T-helper 17 cell (primary cell): ENCODE data around the gene CYP39A1. TPM values are rescaled to one million over a fixed set of nuclear protein-coding genes. Genes with fewer than 3 reads are reported as not detected.

Source experiments
- ATAC-seq: fragments of 150-1000 bp; cut with Tn5 transposase; 2 replicates; pipeline ENCODE4 v1.10.0; 2021; ENCODE audit warnings: mild to moderate bottlenecking, moderate library complexity
- DNase-seq, 3 donors: peaks; one replicate each; pipeline versions ENCODE4 v3.0.0 to v3.0.0-alpha.2; 2020 to 2021
- H3K9me3 ChIP-seq: one replicate; pipeline ENCODE4 v1.7.0; 2013; ENCODE audit warnings: low read length, mild to moderate bottlenecking; ENCODE audit not compliant: control insufficient read depth, poor library complexity, severe bottlenecking
- H3K27ac Mint-ChIP-seq: one replicate; pipeline ENCODE4 v1.8.0; 2022; ENCODE audit warnings: mild to moderate bottlenecking, moderate library complexity, mixed read lengths
- H3K27me3 Mint-ChIP-seq: one replicate; pipeline ENCODE4 v1.8.0; 2022; ENCODE audit warnings: mixed read lengths
- H3K36me3 Mint-ChIP-seq: one replicate; pipeline ENCODE4 v1.8.0; 2022; ENCODE audit warnings: low read depth, mixed read lengths
- H3K4me1 Mint-ChIP-seq: one replicate; pipeline ENCODE4 v1.8.0; 2022; ENCODE audit warnings: mild to moderate bottlenecking, mixed read lengths
- H3K4me3 Mint-ChIP-seq: one replicate; pipeline ENCODE4 v1.8.0; 2022; ENCODE audit warnings: mild to moderate bottlenecking, moderate library complexity, mixed read lengths
- total RNA-seq, 4 donors: library from RNA in 2 of 4; stranded (reverse) in 2 of 4; gene quantifications; one replicate each; pipeline ENCODE4 v1.2.3 and lab custom pipeline; 2022 to 2026

CYP39A1 gene
- total RNA-seq, 2 donors from 2014 or later, result not detected

GRCh38 chr6:46556053-46556452, 96.6 kb downstream of the CYP39A1 start:
- peaks cover 3% of the 10 kb centered on the region for H3K36me3 Mint-ChIP-seq
- DNase-seq (no peak), ATAC-seq (no peak)
- H3K27ac Mint-ChIP-seq, result no peak overlapping the region
- H3K4me1 Mint-ChIP-seq, result no peaks in the 10 kb centered on the region
- H3K27me3 Mint-ChIP-seq, result peaks cover 50% of the 10 kb centered on the region
- no peaks in the 10 kb centered on the region for H3K9me3 ChIP-seq
- no peak overlapping the region for H3K4me3 Mint-ChIP-seq

- no peaks in the 10 kb centered on the region for H3K9me3 ChIP-seq
- H3K36me3 Mint-ChIP-seq, result peaks cover 3% of the 10 kb centered on the region
- peaks cover 55% of the 10 kb centered on the region for H3K27me3 Mint-ChIP-seq
- no peak for ATAC-seq
- H3K4me3 Mint-ChIP-seq, result no peak overlapping the region
- no peak overlapping the region for H3K27ac Mint-ChIP-seq
- DNase-seq, result no peak
- H3K4me1 Mint-ChIP-seq, result no peaks in the 10 kb centered on the region
These were observed 97.5 kb downstream of the CYP39A1 start for GRCh38 chr6:46555129-46555528.

DNA sequence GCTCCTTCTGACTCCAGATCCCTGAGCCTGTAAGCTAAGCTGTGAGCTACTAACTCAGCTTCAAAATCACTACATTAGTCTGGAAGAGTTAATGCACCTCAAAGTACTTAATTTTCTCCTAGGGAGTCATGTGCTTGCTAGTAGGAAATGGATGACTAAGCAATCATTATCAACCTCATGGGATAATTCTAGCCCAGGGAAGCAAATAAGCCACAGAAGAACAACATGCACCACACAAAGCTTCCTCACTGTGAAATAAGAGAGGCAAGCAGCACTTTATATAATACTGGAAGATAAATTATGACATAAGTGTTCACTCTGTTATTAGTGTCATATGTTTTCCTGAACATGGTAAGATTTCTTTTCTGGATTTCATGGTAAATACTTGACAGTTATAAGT, 103.5 kb downstream of the CYP39A1 start:
- H3K4me3 Mint-ChIP-seq, result no peak overlapping the region
- H3K4me1 Mint-ChIP-seq, result no peaks in the 10 kb centered on the region
- ATAC-seq (no peak), DNase-seq (no peak)
- H3K36me3 Mint-ChIP-seq, result peaks cover 2% of the 10 kb centered on the region
- H3K27ac Mint-ChIP-seq, result no peak overlapping the region
- H3K27me3 Mint-ChIP-seq, result peaks cover 23% of the 10 kb centered on the region
- no peaks in the 10 kb centered on the region for H3K9me3 ChIP-seq

DNA sequence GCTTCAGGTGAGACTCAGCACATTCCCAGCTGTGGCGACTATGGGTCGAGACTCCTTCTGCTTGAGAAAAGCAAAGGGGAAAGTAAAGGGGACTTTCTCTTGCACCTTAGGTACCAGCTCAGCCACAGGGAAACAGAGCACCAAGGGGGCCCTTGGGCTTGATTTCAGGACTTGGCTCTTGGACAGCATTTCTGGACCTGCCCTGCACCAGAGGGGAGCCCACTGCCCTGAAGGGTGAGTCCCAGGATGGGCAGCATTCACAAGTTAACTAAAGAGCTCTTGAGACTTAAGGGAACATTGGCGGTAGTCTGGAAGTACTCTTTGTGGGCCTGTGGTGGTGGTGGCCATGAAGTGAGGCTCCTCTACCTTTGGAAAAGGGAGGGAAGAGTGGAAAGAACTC, 111.1 kb downstream of the CYP39A1 start:
- H3K27me3 Mint-ChIP-seq, result peaks cover 30% of the 10 kb centered on the region
- ATAC-seq, result no peak

GRCh38 chr6:46539866-46540265, 112.8 kb downstream of the CYP39A1 start:
- no peak overlapping the region for H3K4me3 Mint-ChIP-seq
- no peaks in the 10 kb centered on the region for H3K36me3 Mint-ChIP-seq
- peaks cover 25% of the 10 kb centered on the region for H3K27me3 Mint-ChIP-seq
- DNase-seq, result no peak
- ATAC-seq, result no peak
- no peak overlapping the region for H3K27ac Mint-ChIP-seq
- no peaks in the 10 kb centered on the region for H3K4me1 Mint-ChIP-seq
- H3K9me3 ChIP-seq, result no peaks in the 10 kb centered on the region

More for the DNA sequence above, 111.1 kb downstream of the CYP39A1 start:
- H3K9me3 ChIP-seq, result no peaks in the 10 kb centered on the region
- Mint-ChIP-seq H3K27ac (no peak overlapping the region), H3K36me3 (no peaks in the 10 kb centered on the region), H3K4me1 (no peaks in the 10 kb centered on the region), H3K4me3 (no peak overlapping the region)
- no peak for DNase-seq

DNA sequence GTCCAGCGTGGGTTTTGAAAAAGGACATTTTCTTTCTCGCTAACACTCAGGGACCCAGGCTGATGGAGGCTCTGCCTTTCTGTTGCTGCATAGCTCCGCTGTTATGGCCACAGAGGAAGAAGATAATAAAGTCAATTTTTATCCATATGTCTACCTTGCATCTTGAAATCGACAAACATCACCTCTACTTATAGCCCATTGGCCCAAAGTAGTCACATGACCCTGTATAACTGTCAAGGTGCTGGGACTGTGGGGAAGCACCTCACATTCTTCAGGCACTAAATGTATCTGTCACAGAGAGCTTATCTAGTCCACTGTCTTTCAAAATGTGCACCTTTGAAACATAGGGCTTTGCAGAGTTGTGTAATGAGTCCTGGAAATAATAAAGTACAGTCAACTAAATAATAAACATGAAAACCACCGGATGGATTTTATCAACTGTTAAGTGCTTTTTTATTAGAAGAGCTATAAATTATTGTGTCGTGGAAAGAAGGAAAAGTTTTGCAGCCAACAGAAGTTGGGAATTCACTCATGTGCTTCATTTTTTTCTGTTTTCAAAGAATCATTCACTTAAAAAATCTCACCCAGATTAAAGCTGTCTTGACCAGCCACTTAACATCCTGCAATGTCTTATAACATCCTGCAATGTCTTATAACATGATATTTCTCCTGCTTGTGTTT, 113.7 kb downstream of the CYP39A1 start:
- H3K4me1 Mint-ChIP-seq, result no peaks in the 10 kb centered on the region
- H3K36me3 Mint-ChIP-seq, result no peaks in the 10 kb centered on the region
- no peak overlapping the region for H3K27ac Mint-ChIP-seq
- DNase-seq, result no peak
- no peak for ATAC-seq
- H3K4me3 Mint-ChIP-seq, result no peak overlapping the region
- H3K27me3 Mint-ChIP-seq, result peaks cover 25% of the 10 kb centered on the region
- no peaks in the 10 kb centered on the region for H3K9me3 ChIP-seq

- no peak for ATAC-seq
- H3K27me3 Mint-ChIP-seq, result peaks cover 37% of the 10 kb centered on the region
- H3K4me3 Mint-ChIP-seq, result no peak overlapping the region
- H3K27ac Mint-ChIP-seq, result no peak overlapping the region
- H3K4me1 Mint-ChIP-seq, result no peaks in the 10 kb centered on the region
- no peaks in the 10 kb centered on the region for H3K9me3 ChIP-seq
- DNase-seq, result no peak
- no peaks in the 10 kb centered on the region for H3K36me3 Mint-ChIP-seq
These were observed 121.7 kb downstream of the CYP39A1 start for GRCh38 chr6:46530896-46531295.

- Mint-ChIP-seq H3K4me1 (no peaks in the 10 kb centered on the region), H3K4me3 (no peak overlapping the region), H3K27ac (no peak overlapping the region), H3K27me3 (peaks cover 47% of the 10 kb centered on the region), H3K36me3 (peaks cover 2% of the 10 kb centered on the region)
- H3K9me3 ChIP-seq, result no peaks in the 10 kb centered on the region
- DNase-seq (no peak), ATAC-seq (no peak)
These were observed 123.5 kb downstream of the CYP39A1 start for GRCh38 chr6:46528961-46529750.

GRCh38 chr6:46526607-46527006, 126.0 kb downstream of the CYP39A1 start:
- no peak for DNase-seq
- H3K27ac Mint-ChIP-seq, result no peak overlapping the region
- H3K9me3 ChIP-seq, result no peaks in the 10 kb centered on the region
- peaks cover 50% of the 10 kb centered on the region for H3K27me3 Mint-ChIP-seq
- peaks cover 2% of the 10 kb centered on the region for H3K36me3 Mint-ChIP-seq
- ATAC-seq, result no peak
- H3K4me3 Mint-ChIP-seq, result no peak overlapping the region
- no peaks in the 10 kb centered on the region for H3K4me1 Mint-ChIP-seq

- H3K4me1 Mint-ChIP-seq, result no peaks in the 10 kb centered on the region
- peaks cover 2% of the 10 kb centered on the region for H3K36me3 Mint-ChIP-seq
- no peaks in the 10 kb centered on the region for H3K9me3 ChIP-seq
- DNase-seq (no peak), ATAC-seq (no peak)
- H3K27me3 Mint-ChIP-seq, result peaks cover 40% of the 10 kb centered on the region
- H3K4me3 Mint-ChIP-seq, result no peak overlapping the region
- H3K27ac Mint-ChIP-seq, result no peak overlapping the region
These were observed 127.0 kb downstream of the CYP39A1 start for GRCh38 chr6:46525583-46525982.

DNA sequence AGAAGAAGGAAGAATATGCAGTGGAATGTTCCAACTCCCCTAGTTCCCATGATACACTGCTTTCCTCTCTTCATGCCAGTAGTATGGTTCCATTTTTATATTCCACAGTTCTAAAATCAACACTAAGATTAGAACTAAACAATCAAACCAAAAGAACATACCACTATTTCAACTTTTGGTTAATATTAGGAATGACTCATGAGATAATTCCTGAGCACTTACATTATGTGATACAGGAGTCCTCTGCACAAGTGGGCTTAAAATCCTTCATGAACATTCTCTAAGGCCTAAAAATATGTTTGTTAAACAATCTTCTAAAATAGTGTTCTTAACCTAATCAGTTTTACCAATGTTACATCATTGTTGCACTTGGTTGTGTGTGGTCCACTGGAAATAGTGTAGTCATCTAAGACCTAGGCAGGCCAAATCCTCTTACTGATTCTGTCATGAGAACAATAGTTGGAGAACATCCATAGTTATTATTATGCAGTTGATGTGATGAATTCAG, 131.1 kb downstream of the CYP39A1 start:
- Mint-ChIP-seq H3K27ac (no peak overlapping the region), H3K4me1 (no peaks in the 10 kb centered on the region), H3K27me3 (peaks cover 25% of the 10 kb centered on the region), H3K4me3 (no peak overlapping the region), H3K36me3 (peaks cover 2% of the 10 kb centered on the region)
- no peak for ATAC-seq
- no peak for DNase-seq
- no peaks in the 10 kb centered on the region for H3K9me3 ChIP-seq

DNA sequence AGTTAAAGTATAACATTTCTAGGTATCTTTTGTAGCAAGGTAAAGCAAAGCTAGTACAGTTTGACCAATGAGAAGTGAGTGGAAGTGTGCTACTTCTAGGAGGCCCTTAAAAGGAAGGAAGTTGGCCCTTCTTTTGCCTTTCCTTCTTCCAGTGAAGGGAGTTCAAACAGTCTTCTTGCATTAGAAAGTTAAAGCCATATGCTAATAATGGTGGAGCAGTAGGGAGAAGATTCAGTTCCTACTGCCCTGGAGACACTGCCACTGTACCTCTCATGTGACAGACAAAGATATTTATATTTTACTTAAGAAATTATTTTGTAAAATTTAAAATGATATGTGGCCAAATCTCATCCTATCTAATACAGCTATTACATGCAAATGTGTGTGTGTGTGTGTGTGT, 135.4 kb downstream of the CYP39A1 start:
- Mint-ChIP-seq H3K27me3 (peaks cover 18% of the 10 kb centered on the region), H3K36me3 (no peaks in the 10 kb centered on the region)
- H3K9me3 ChIP-seq, result no peaks in the 10 kb centered on the region

DNA sequence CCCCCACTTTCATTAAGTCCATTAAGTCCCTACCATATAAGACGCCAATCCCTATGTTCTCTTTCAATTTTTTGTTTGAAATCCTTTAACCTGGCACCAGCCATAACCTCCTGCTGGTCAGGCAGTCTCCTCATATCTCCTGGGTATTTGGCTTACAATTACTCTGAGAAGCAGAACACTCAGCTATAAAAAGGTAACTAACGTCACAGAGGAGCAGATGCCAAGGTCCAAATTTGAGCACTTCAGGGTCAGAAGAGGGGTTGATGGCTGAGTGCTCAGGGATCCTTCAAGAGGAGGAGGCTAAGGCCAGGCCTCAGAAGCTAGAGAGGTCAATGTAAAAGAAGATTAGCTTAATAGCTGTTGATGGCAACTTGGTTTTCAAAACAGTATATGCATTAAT, 139.1 kb downstream of the CYP39A1 start:
- Mint-ChIP-seq H3K27me3 (peaks cover 22% of the 10 kb centered on the region), H3K27ac (no peak overlapping the region), H3K4me1 (no peaks in the 10 kb centered on the region), H3K36me3 (no peaks in the 10 kb centered on the region), H3K4me3 (no peak overlapping the region)
- H3K9me3 ChIP-seq, result no peaks in the 10 kb centered on the region
- DNase-seq (no peak), ATAC-seq (no peak)

More for the DNA sequence above, 135.4 kb downstream of the CYP39A1 start:
- no peak overlapping the region for H3K27ac Mint-ChIP-seq
- H3K4me3 Mint-ChIP-seq, result no peak overlapping the region
- H3K4me1 Mint-ChIP-seq, result no peaks in the 10 kb centered on the region
- DNase-seq, result no peak
- ATAC-seq, result no peak
